Mesodermal cell (in vitro differentiated cells): ENCODE data around the gene IFI30.

Experiments
- H3K27ac ChIP-seq: 2 replicates; pipeline ENCODE4 v1.7.0; 2013; ENCODE audit warnings: mild to moderate bottlenecking, low read depth, low read length, moderate library complexity; ENCODE audit not compliant: severe bottlenecking
- H3K36me3 ChIP-seq: 2 replicates; pipeline ENCODE4 v1.7.1; 2013; ENCODE audit warnings: mild to moderate bottlenecking, low read length, moderate library complexity; ENCODE audit not compliant: control insufficient read depth, insufficient read depth
- H3K4me1 ChIP-seq: one replicate; pipeline ENCODE4 v1.7.1; 2013; ENCODE audit warnings: mild to moderate bottlenecking, low read length; ENCODE audit not compliant: insufficient read depth, control insufficient read depth, poor library complexity, severe bottlenecking
- H3K4me3 ChIP-seq: 2 replicates; pipeline ENCODE4 v1.7.0; 2013; ENCODE audit warnings: low read length, control low read depth, mild to moderate bottlenecking; ENCODE audit not compliant: insufficient read depth, poor library complexity, severe bottlenecking; ENCODE audit errors: extremely low read depth
- H3K9me3 ChIP-seq: 2 replicates; pipeline ENCODE4 v1.7.1; 2013; ENCODE audit warnings: mild to moderate bottlenecking, low read length, moderate library complexity; ENCODE audit not compliant: control insufficient read depth
- WGBS, 2 experiments: methylation state at CpG; one replicate each; pipeline ENCODE4 v1.1.5; 2013; ENCODE audit warnings: missing lambda C conversion rate in 2 of 2; ENCODE audit not compliant: insufficient coverage in 2 of 2; 5-methylcytosine and 5-hydroxymethylcytosine counted together

Gene IFI30

DNA sequence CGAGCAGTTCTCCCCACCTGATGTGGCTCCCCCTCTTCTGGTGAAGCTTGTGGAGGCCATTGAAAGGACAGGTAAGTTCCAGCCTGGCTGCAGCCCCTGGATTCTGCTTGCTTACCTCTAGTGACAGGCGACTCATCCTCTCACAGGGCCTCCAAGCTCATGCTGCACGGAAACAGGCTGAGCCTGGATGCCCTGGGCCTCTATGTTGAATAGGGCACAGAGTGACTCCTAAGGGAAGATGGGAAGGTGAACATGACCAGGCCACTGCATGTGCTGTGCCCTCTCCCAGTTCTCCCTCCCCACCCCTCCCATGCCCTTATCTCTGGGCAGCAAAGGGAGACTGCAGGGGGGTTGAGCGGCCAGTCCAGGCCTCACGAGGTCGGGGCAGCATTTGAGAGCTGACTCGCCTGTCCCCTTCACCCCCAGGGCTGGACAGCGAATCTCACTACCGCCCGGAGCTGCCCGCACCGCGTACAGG is 13.1 kb upstream of the IFI30 start:
- Histone ChIP-seq H3K36me3 (peaks cover 64% of the 10 kb centered on the region), H3K4me3 (no peak overlapping the region), H3K27ac (no peak overlapping the region), H3K9me3 (no peaks in the 10 kb centered on the region), H3K4me1 (no peaks in the 10 kb centered on the region)
- 87 to 94% methylated on average over 8 of the region's 13 CpGs for WGBS, 2 experiments

DNA sequence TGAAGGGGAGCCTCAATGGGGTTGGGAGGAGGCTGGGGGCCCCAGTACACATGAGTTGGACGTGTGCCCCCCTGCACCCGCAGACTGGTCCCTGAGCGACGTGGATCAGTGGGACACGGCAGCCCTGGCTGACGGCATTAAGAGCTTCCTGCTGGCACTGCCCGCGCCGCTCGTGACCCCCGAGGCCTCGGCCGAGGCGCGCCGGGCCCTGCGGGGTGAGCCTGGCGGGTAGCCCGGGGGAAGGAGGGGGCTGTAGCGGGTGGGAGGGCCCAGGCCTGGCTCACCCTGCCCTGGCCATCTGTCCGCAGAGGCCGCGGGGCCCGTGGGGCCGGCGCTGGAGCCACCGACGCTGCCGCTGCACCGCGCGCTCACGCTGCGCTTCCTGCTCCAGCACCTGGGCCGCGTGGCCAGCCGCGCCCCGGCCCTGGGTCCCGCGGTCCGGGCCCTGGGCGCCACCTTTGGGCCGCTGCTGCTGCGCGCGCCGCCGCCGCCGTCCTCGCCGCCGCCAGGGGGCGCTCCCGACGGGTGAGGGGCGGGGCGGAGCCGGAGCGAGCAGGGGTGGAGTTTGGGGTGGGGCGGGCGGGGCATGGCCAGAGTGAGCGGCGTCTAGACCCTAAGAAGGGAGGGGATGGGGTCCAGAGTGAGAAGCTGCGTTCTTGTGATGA is 12.5 kb upstream of the IFI30 start:
- H3K4me3 ChIP-seq: no peak overlapping the region
- H3K9me3 ChIP-seq: no peaks in the 10 kb centered on the region

DNA sequence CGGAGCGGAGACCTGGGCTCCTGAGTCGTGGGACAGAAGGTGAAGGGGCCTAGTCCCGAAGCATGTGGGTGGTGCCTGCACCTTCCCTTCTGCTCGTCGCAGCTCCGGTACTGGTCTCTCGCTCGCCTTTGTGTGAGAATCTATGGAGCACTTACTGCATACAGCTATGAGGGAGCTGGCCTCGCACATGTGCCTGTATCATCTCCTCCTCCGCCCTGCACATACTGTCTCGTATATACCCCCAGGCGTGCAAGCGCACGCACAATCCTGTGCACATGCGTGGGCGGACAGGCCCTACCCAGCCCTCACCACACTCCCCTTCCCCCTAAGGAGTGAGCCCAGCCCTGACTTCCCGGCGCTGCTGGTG is 12.0 kb upstream of the IFI30 start:
- no peak overlapping the region for H3K27ac ChIP-seq
- no peak overlapping the region for H3K4me3 ChIP-seq
- 78 to 82% methylated on average over 15 to 17 of the region's 19 CpGs for WGBS, 2 experiments

More for the DNA sequence above, 12.5 kb upstream of the IFI30 start:
- Histone ChIP-seq H3K27ac (no peak overlapping the region), H3K36me3 (peaks cover 64% of the 10 kb centered on the region), H3K4me1 (no peaks in the 10 kb centered on the region)
- WGBS, 2 experiments: 40 to 85% methylated on average over 6 to 31 of the region's 66 CpGs

GRCh38 chr19:18164072-18164471 is 9.5 kb upstream of the IFI30 start:
- Histone ChIP-seq H3K4me1 (no peaks in the 10 kb centered on the region), H3K36me3 (peaks cover 61% of the 10 kb centered on the region), H3K9me3 (no peaks in the 10 kb centered on the region), H3K4me3 (no peak overlapping the region), H3K27ac (no peak overlapping the region)
- WGBS, 2 experiments: 92 to 96% methylated on average over 5 to 6 of the region's 7 CpGs

More for the DNA sequence above, 12.0 kb upstream of the IFI30 start:
- H3K36me3 ChIP-seq: peaks cover 60% of the 10 kb centered on the region
- H3K4me1 ChIP-seq: no peaks in the 10 kb centered on the region
- no peaks in the 10 kb centered on the region for H3K9me3 ChIP-seq

GRCh38 chr19:18165794-18166544 is 7.6 kb upstream of the IFI30 start:
- Histone ChIP-seq H3K36me3 (peaks cover 68% of the 10 kb centered on the region), H3K27ac (no peak overlapping the region), H3K4me1 (no peaks in the 10 kb centered on the region), H3K9me3 (no peaks in the 10 kb centered on the region), H3K4me3 (no peak overlapping the region)
- 91 to 95% methylated on average over 15 of the region's 15 CpGs for whole genome bisulfite sequencing, 2 experiments

- H3K4me3 ChIP-seq: no peak overlapping the region
- WGBS, 2 experiments: 93 to 95% methylated on average over 13 to 20 of the region's 21 CpGs
- H3K4me1 ChIP-seq: no peaks in the 10 kb centered on the region
- no peaks in the 10 kb centered on the region for H3K9me3 ChIP-seq
- no peak overlapping the region for H3K27ac ChIP-seq
- H3K36me3 ChIP-seq: peaks cover 64% of the 10 kb centered on the region
These were observed 6.6 kb upstream of the IFI30 start for GRCh38 chr19:18167011-18167410.

DNA sequence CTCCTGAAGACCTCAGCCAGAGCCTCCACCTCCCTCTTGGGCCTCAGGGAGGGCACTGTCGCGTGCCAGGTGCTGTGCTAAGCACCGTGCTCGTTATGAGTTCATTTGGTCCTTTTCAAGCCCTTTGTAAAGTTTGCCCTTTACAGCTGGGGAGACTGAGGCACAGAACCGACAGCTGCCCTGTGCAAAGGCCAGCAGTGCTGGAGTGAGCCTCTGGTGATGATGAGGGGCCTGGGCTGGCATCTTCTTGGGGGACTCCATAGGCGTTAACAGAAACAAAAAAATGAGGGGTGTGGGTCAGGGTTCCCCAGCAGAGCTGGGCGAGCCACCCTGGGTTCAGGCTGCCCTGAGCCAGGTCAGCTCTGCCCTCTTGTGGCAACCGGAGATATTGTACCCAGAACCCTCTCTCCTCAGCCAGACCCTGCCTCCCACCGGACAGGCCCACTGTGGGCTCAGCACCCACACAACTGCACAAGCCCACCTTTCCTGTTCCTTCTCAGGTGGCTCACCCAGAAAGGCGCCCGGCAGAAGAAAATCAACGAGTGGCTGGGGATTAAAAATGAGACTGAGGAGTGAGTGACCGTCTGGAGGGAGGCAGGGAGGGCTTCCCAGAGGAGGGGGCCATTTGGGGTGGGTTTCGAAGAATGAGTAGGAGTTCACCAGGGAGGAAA is 5.5 kb upstream of the IFI30 start:
- peaks cover 53% of the 10 kb centered on the region for H3K36me3 ChIP-seq
- no peak overlapping the region for H3K27ac ChIP-seq
- no peaks in the 10 kb centered on the region for H3K4me1 ChIP-seq
- H3K9me3 ChIP-seq: no peaks in the 10 kb centered on the region
- WGBS, 2 experiments: 70 to 75% methylated on average over 13 of the region's 14 CpGs
- no peak overlapping the region for H3K4me3 ChIP-seq

DNA sequence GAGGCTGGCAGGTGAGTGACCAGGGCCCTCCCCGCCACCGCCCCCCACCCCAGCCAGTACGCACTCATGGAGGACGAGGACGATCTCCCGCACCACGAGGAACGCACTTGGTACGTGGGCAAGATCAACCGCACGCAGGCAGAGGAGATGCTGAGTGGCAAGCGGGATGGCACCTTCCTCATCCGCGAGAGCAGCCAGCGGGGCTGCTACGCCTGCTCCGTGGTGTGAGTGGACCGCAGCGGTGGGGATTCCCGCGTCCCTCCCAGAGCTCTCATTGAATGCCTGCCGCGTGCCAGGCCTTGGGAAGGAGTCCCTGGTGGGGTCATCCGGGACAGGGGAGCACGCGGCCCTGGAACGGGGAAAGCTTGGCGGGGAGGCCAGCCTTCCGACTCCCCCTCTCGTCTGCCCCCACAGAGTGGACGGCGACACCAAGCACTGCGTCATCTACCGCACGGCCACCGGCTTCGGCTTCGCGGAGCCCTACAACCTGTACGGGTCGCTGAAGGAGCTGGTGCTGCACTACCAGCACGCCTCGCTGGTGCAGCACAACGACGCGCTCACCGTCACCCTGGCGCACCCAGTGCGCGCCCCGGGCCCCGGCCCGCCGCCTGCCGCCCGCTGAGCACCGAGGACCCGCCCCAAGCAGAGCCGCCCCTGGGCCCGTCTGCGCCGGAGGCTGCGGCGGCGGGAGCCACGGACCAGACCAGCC is 4.8 kb upstream of the IFI30 start:
- Histone ChIP-seq H3K27ac (no peak overlapping the region), H3K9me3 (no peaks in the 10 kb centered on the region), H3K4me3 (no peak overlapping the region), H3K36me3 (peaks cover 47% of the 10 kb centered on the region), H3K4me1 (no peaks in the 10 kb centered on the region)
- 96 to 97% methylated on average over 66 of the region's 66 CpGs for WGBS, 2 experiments

- H3K4me1 ChIP-seq: no peaks in the 10 kb centered on the region
- no peaks in the 10 kb centered on the region for H3K9me3 ChIP-seq
- H3K27ac ChIP-seq: no peak overlapping the region
- WGBS, 2 experiments: 87 to 89% methylated on average over 8 to 13 of the region's 16 CpGs
- H3K36me3 ChIP-seq: peaks cover 34% of the 10 kb centered on the region
- H3K4me3 ChIP-seq: no peak overlapping the region
These were observed 2.8 kb upstream of the IFI30 start for GRCh38 chr19:18170714-18171255.

- Histone ChIP-seq H3K27ac (no peak overlapping the region), H3K36me3 (peaks cover 30% of the 10 kb centered on the region), H3K9me3 (no peaks in the 10 kb centered on the region), H3K4me3 (no peak overlapping the region), H3K4me1 (no peaks in the 10 kb centered on the region)
- 87 to 92% methylated on average over 6 to 8 of the region's 8 CpGs for WGBS, 2 experiments
These were observed 1.8 kb upstream of the IFI30 start for GRCh38 chr19:18171605-18172327.
